ENCODE measurements around the gene NEAT1. TPM values are rescaled to one million over a fixed set of nuclear protein-coding genes. Genes with fewer than 3 reads are reported as not detected.

Gene NEAT1
- total and polyA plus RNA-seq, 9 of the 15 experiments (the other 6 are each of a cell fraction or from before 2014, with no cell fraction given) = 20.1 to 389 (median 62.8) TPM

GRCh38 chr11:65425971-65426838 is 3.6 kb downstream of the NEAT1 start (continued):
- TF ChIP-seq PCBP1 (IDR thresholded peaks at IDR 0.05; ENCODE audit: low read depth, low read length, poor library complexity, severe bottlenecking) (peak; percentile 86), IFI16 (CRISPR knock-in tag; IDR thresholded peaks at IDR 0.05) (no peak), ZNF175 (CRISPR knock-in tag; IDR thresholded peaks at IDR 0.05; ENCODE audit: low read depth) (no peak), RBM15 (IDR thresholded peaks at IDR 0.05; ENCODE audit: insufficient read depth, low read length) (no peak), ZSCAN29 (IDR thresholded peaks at IDR 0.05) (0 out of 2 replicates have a peak, but pooled peaks have one; percentile 8), NCOA4 (IDR thresholded peaks at IDR 0.05; ENCODE audit: partially characterized antibody) (no peak), ZNF57 (CRISPR knock-in tag; IDR thresholded peaks at IDR 0.05) (no peak), ZNF589 (CRISPR knock-in tag; IDR thresholded peaks at IDR 0.05; ENCODE audit: low read depth) (no peak), ZNF24 (IDR thresholded peaks at IDR 0.05) (no peak), HDAC1 (IDR thresholded peaks at IDR 0.05) (no peak; a peak in 1 of 4 replicates), ZNF766 (CRISPR knock-in tag; conservative IDR thresholded peaks at IDR 0.05) (no peak), THRAP3 (IDR thresholded peaks at IDR 0.05; ENCODE audit: borderline replicate concordance) (peak; percentile 56), ZNF184 (CRISPR knock-in tag; IDR thresholded peaks at IDR 0.05) (no peak), ZC3H4 (CRISPR knock-in tag; IDR thresholded peaks at IDR 0.05; ENCODE audit: borderline replicate concordance) (no peak), NR2F6 (CRISPR knock-in tag; IDR thresholded peaks at IDR 0.05) (no peak), CBX8 (IDR thresholded peaks at IDR 0.05; ENCODE audit: borderline replicate concordance, extremely low read depth, low read depth, low read length, poor library complexity, severe bottlenecking) (no peak), KLF16 (IDR thresholded peaks at IDR 0.05) (no peak), ZNF511 (CRISPR knock-in tag; IDR thresholded peaks at IDR 0.05) (no peak), NBN (IDR thresholded peaks at IDR 0.05; ENCODE audit: low read depth) (no peak)
- TF ChIP-seq, protein P1, sequence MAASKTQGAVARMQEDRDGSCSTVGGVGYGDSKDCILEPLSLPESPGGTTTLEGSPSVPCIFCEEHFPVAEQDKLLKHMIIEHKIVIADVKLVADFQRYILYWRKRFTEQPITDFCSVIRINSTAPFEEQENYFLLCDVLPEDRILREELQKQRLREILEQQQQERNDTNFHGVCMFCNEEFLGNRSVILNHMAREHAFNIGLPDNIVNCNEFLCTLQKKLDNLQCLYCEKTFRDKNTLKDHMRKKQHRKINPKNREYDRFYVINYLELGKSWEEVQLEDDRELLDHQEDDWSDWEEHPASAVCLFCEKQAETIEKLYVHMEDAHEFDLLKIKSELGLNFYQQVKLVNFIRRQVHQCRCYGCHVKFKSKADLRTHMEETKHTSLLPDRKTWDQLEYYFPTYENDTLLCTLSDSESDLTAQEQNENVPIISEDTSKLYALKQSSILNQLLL (CRISPR knock-in tag; IDR thresholded peaks at IDR 0.05; ENCODE audit: borderline replicate concordance) = no peak
- TF ChIP-seq, protein P2, sequence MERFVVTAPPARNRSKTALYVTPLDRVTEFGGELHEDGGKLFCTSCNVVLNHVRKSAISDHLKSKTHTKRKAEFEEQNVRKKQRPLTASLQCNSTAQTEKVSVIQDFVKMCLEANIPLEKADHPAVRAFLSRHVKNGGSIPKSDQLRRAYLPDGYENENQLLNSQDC (CRISPR knock-in tag; IDR thresholded peaks at IDR 0.05) = no peak
- TF ChIP-seq, protein P3, sequence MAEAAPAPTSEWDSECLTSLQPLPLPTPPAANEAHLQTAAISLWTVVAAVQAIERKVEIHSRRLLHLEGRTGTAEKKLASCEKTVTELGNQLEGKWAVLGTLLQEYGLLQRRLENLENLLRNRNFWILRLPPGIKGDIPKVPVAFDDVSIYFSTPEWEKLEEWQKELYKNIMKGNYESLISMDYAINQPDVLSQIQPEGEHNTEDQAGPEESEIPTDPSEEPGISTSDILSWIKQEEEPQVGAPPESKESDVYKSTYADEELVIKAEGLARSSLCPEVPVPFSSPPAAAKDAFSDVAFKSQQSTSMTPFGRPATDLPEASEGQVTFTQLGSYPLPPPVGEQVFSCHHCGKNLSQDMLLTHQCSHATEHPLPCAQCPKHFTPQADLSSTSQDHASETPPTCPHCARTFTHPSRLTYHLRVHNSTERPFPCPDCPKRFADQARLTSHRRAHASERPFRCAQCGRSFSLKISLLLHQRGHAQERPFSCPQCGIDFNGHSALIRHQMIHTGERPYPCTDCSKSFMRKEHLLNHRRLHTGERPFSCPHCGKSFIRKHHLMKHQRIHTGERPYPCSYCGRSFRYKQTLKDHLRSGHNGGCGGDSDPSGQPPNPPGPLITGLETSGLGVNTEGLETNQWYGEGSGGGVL (CRISPR knock-in tag; IDR thresholded peaks at IDR 0.05) = no peak
- TF ChIP-seq, protein P4, sequence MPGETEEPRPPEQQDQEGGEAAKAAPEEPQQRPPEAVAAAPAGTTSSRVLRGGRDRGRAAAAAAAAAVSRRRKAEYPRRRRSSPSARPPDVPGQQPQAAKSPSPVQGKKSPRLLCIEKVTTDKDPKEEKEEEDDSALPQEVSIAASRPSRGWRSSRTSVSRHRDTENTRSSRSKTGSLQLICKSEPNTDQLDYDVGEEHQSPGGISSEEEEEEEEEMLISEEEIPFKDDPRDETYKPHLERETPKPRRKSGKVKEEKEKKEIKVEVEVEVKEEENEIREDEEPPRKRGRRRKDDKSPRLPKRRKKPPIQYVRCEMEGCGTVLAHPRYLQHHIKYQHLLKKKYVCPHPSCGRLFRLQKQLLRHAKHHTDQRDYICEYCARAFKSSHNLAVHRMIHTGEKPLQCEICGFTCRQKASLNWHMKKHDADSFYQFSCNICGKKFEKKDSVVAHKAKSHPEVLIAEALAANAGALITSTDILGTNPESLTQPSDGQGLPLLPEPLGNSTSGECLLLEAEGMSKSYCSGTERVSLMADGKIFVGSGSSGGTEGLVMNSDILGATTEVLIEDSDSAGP (CRISPR knock-in tag; IDR thresholded peaks at IDR 0.05) = no peak

All from K562 (cell line).